Colonic mucosa (tissue), 4 donors: Measurements from ENCODE around the gene MED13L. TPM values are rescaled to one million over a fixed set of nuclear protein-coding genes. Genes with fewer than 3 reads are reported as not detected.

Source experiments
- DNase-seq: peaks from one replicate; pipeline ENCODE4 v3.0.0-alpha.2; 2020
- H3K27ac ChIP-seq: fragments of 200-600 bp; one replicate; pipeline ENCODE4 v1.8.0; 2021
- H3K27me3 ChIP-seq: fragments of 200-600 bp; one replicate; pipeline ENCODE4 v1.8.0; 2021
- H3K36me3 ChIP-seq: fragments of 200-600 bp; one replicate; pipeline ENCODE4 v1.8.0; 2021
- H3K4me1 ChIP-seq: fragments of 200-600 bp; one replicate; pipeline ENCODE4 v1.8.0; 2021; ENCODE audit warnings: mild to moderate bottlenecking
- H3K4me3 ChIP-seq: fragments of 200-600 bp; one replicate; pipeline ENCODE4 v1.8.0; 2021
- H3K9ac ChIP-seq, 2 donors: one replicate each; pipeline ENCODE4 v1.7.0; 2013; ENCODE audit warnings: control low read depth in 2 of 2, low read depth in 2 of 2, low read length in 2 of 2
- H3K9me3 ChIP-seq: fragments of 200-600 bp; one replicate; pipeline ENCODE4 v1.8.0; 2021
- intact Hi-C: fragments of 100-400 bp; cut with DNase I; formaldehyde crosslinking; loops from one replicate; pipeline ENCODE4 v1.14.1; 2022
- total RNA-seq, 2 donors: library from RNA; stranded (reverse); fragmentation: NEBNext Ultra II Directional in 1 of 2; extraction: Animal tissue kit (Norgen Biotek cat#: 25700) in 1 of 2; gene quantifications; one replicate each; pipeline ENCODE4 v1.2.1, GENCODE V29; 2021
- TF ChIP-seq, protein P1 (sequence below): fragments of 200-600 bp; IDR thresholded peaks from one replicate; pipeline ENCODE4 v1.8.0; 2022; ENCODE audit warnings: antibody characterized with exemption, mild to moderate bottlenecking
- donor health status: healthy.
- donor health status: DM: no; HTN: no; CAD: no.
- donor health status: DM: no; HTN: no; CAD: no.

MED13L gene
- total RNA-seq, 2 donors from 2014 or later, result 73.8 to 92.6 TPM

DNA sequence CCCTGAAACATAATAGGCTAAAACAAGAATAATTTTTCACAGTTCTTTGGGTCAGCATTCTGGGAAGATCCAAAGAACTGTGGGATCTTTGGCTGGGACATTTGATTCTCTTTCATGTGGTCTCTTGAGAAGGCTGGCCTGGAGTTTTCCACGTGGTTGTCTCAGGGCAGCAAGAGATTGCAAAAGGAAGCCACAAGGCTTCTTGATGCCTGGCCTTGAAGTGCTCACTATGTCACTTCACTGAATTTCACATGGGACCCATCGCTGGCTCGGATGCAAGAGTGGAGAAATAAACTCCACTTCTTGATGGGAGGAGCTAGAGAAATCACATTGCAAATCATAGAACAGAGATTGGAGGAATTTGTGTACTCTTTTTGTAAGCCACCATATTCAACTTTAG, 343.4 kb downstream of the MED13L start:
- intact Hi-C loops, result no loop called here
- Histone ChIP-seq H3K9ac (no peak overlapping the region), H3K27me3 (no peaks in the 10 kb centered on the region), H3K27ac (no peak overlapping the region), H3K4me1 (no peaks in the 10 kb centered on the region), H3K4me3 (no peak overlapping the region), H3K36me3 (no peaks in the 10 kb centered on the region), H3K9me3 (no peaks in the 10 kb centered on the region)
- DNase-seq, result no peak
- TF ChIP-seq, protein P1, sequence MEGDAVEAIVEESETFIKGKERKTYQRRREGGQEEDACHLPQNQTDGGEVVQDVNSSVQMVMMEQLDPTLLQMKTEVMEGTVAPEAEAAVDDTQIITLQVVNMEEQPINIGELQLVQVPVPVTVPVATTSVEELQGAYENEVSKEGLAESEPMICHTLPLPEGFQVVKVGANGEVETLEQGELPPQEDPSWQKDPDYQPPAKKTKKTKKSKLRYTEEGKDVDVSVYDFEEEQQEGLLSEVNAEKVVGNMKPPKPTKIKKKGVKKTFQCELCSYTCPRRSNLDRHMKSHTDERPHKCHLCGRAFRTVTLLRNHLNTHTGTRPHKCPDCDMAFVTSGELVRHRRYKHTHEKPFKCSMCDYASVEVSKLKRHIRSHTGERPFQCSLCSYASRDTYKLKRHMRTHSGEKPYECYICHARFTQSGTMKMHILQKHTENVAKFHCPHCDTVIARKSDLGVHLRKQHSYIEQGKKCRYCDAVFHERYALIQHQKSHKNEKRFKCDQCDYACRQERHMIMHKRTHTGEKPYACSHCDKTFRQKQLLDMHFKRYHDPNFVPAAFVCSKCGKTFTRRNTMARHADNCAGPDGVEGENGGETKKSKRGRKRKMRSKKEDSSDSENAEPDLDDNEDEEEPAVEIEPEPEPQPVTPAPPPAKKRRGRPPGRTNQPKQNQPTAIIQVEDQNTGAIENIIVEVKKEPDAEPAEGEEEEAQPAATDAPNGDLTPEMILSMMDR, result no peak

DNA sequence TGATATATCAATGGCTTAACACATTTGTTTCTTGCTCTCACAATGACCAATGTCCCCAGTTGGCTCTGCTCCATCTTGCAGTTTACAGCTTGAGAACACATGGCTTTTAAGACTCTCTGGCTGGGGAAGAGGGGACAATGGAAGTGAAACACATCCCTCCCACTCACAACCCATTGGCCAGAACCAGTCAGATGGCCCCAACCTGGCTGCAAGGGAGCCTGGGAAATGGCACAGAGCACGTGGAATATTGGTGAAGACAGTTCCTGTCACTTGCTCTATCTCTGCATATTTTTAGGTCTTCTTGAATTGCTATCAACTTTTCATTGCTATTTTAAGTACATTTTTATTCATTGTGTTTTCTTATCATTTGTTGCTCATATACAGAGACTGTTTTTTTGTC, 345.4 kb downstream of the MED13L start:
- intact Hi-C loops, result no loop called here
- TF ChIP-seq, protein P1, result no peak

DNA sequence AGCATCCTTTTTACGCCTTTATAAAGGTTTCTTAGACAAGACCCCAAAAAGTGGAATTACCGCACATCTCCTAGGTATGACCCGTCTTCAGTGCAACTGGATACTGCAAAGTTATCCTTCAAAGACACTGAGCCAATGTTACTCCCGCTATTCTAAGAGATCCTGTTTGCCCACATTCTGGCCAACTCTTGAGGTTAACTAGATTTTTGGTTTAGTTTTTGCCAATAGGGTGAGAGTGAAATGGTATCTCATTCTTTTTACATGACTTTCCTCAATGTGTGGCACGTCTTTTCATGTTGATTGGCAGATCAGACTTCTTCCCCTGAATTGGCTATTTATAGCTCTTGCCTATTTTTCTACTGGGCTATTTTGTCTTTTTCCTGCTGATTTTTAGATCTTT, 347.2 kb downstream of the MED13L start:
- no peaks in the 10 kb centered on the region for H3K27me3 ChIP-seq
- intact Hi-C loops, result no loop called here
- no peak overlapping the region for H3K27ac ChIP-seq
- no peaks in the 10 kb centered on the region for H3K4me1 ChIP-seq
- no peak overlapping the region for H3K9ac ChIP-seq
- H3K36me3 ChIP-seq, result no peaks in the 10 kb centered on the region
- TF ChIP-seq, protein P1, result no peak
- H3K4me3 ChIP-seq, result no peak overlapping the region
- H3K9me3 ChIP-seq, result no peaks in the 10 kb centered on the region
- no peak for DNase-seq

More for the DNA sequence above, 345.4 kb downstream of the MED13L start:
- Histone ChIP-seq H3K27ac (no peak overlapping the region), H3K27me3 (no peaks in the 10 kb centered on the region), H3K4me3 (no peak overlapping the region), H3K9me3 (no peaks in the 10 kb centered on the region), H3K9ac (no peak overlapping the region), H3K4me1 (no peaks in the 10 kb centered on the region), H3K36me3 (no peaks in the 10 kb centered on the region)
- no peak for DNase-seq

DNA sequence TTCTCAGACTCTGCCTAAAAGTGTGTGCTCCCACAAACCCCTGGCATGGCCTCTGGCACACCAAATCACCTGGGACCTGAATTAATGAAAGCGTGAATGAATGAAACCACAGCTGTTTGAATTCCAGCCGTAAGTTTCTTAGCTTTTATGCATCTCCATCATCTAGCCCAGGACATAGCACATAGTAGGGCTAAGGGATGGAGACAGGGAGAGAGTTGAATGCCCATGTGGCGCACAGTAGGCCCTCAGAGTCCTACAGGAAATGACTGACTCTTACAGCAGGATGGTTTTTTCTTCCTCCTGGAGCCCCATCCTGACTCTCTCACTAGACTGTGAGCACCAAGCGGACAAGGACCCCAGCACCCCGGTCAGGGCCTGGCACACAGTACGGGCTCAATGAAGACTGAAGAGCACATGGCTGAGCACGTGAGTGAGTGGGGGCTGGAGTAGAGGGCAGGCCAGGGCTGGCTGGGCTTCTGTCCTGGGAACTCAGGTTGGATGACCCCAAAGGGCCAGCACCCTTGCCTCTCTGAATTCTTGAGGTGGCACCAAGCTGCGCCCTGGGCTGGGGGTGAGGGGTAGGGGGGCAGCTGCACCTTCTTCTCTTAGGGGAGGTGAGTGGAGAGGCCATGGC, 351.3 kb downstream of the MED13L start:
- intact Hi-C loops, result no loop called here
- no peaks in the 10 kb centered on the region for H3K36me3 ChIP-seq
- no peaks in the 10 kb centered on the region for H3K27me3 ChIP-seq
- TF ChIP-seq, protein P1, result no peak
- H3K9me3 ChIP-seq, result no peaks in the 10 kb centered on the region
- H3K4me1 ChIP-seq, result no peaks in the 10 kb centered on the region
- H3K4me3 ChIP-seq, result no peak overlapping the region
- no peak for DNase-seq
- no peak overlapping the region for H3K9ac ChIP-seq
- no peak overlapping the region for H3K27ac ChIP-seq

DNA sequence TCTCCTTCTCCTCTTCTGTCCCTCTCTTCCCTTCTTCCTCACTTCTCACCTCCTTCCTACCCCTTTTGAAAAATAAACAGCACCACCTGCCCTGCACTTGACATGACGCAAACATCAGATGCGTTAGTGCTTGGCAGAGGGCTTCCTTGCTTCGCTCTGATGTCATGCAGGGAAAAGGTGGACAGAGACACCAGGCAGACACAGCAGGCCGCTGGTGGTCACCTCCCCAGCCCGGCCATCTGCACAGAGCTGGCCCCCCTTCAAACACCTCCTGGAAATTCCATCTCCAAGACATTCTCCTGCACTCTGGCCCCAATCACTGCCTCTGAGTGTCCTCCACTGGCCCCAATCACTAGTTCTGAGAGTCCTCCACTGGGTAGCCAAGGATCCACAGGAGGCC, 353.6 kb downstream of the MED13L start:
- intact Hi-C loops, result no loop called here
- no peak overlapping the region for H3K9ac ChIP-seq
- TF ChIP-seq, protein P1, result no peak
- no peaks in the 10 kb centered on the region for H3K4me1 ChIP-seq
- no peaks in the 10 kb centered on the region for H3K27me3 ChIP-seq
- H3K9me3 ChIP-seq, result no peaks in the 10 kb centered on the region
- H3K4me3 ChIP-seq, result no peak overlapping the region
- DNase-seq, result no peak
- H3K27ac ChIP-seq, result no peak overlapping the region
- no peaks in the 10 kb centered on the region for H3K36me3 ChIP-seq
